OCI-LY3 (cell line): ENCODE data around the gene MPZL1.

Experiments
- EZH2phosphoT487 ChIP-seq: fragments of 200-600 bp; shearing (Covaris generic); IDR thresholded peaks from 2 replicates; pipeline ENCODE4 v1.6.1; 2018; ENCODE audit warnings: antibody characterized with exemption, mixed run types, low read depth
- TF ChIP-seq, protein P1 (sequence below): fragments of 200-600, 300-600 bp; sonication (generic); IDR thresholded peaks from 2 replicates; pipeline ENCODE4 v1.5.1; 2014; ENCODE audit warnings: antibody characterized with exemption, low read length, low read depth

DNA sequence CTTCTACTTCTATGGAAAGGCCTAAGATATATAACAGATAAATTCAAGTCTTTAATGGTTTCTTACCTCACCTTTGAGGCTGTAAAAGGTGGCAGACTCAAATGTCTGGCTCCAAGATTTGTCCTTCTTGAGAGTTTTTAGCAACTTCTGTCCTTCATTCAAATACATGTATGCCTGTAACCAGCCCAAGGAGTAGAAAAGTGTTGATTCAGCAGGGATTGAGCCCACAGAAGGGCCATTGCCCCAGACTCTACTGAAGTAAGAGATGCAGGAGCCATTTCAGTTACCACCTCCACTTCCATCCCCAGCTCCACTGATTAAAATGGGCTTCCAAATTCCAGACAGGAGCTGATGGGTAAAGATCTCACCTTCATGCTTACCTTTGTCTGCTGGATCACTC is 112.1 kb downstream of the MPZL1 start:
- TF ChIP-seq, protein P1, sequence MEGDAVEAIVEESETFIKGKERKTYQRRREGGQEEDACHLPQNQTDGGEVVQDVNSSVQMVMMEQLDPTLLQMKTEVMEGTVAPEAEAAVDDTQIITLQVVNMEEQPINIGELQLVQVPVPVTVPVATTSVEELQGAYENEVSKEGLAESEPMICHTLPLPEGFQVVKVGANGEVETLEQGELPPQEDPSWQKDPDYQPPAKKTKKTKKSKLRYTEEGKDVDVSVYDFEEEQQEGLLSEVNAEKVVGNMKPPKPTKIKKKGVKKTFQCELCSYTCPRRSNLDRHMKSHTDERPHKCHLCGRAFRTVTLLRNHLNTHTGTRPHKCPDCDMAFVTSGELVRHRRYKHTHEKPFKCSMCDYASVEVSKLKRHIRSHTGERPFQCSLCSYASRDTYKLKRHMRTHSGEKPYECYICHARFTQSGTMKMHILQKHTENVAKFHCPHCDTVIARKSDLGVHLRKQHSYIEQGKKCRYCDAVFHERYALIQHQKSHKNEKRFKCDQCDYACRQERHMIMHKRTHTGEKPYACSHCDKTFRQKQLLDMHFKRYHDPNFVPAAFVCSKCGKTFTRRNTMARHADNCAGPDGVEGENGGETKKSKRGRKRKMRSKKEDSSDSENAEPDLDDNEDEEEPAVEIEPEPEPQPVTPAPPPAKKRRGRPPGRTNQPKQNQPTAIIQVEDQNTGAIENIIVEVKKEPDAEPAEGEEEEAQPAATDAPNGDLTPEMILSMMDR: no peak
- TF ChIP-seq EZH2phosphoT487: no peak
